Right lung (tissue), 5 donors: ENCODE results near the gene CCL14. TPM values are rescaled to one million over a fixed set of nuclear protein-coding genes. Genes with fewer than 3 reads are reported as not detected.
"Not testable (repeated sequence)": the region's sequence is repeated elsewhere in the genome, so short reads cannot be mapped to it uniquely, and the experiment has no call there.

Experiments used
- DNase-seq, 2 donors: peaks; one replicate each; pipeline ENCODE4 v3.0.0-alpha.2; 2013
- polyA plus RNA-seq, 5 donors: library from polyadenylated mRNA; unstranded; fragments of 120-200 nt; gene quantifications; one replicate each; pipeline versions ENCODE4 v1.2.1 to v1.2.3, GENCODE V29; 2013; ENCODE audit warnings: inconsistent platforms in 1 of 5, low replicate concordance in 1 of 5; ENCODE audit not compliant: insufficient read length in 5 of 5, insufficient read depth in 1 of 5

CCL14 gene
- polyA plus RNA-seq, 5 donors: 70.5 to 119 (median 83.9) TPM

DNA sequence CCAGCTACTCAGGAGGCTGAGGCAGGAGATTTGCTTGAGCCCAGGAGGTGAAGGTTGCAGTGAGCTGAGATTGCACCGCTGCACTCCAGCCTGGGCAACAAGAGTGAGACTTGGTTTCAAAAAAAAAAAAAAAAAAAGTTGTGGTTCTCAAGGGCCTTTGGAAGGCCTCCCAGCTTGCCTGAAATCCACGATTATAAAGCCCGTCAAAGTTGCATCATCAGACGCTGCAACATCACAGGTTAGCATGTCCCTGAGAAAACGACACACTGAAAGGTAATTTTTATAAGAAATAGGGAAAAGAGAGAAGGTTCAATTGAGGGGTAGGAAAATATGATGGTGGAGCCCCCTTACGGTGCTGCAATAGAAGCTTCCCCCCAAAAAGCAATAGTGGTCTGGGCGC lies 38.4 kb downstream of the CCL14 start:
- no peak for DNase-seq

DNA sequence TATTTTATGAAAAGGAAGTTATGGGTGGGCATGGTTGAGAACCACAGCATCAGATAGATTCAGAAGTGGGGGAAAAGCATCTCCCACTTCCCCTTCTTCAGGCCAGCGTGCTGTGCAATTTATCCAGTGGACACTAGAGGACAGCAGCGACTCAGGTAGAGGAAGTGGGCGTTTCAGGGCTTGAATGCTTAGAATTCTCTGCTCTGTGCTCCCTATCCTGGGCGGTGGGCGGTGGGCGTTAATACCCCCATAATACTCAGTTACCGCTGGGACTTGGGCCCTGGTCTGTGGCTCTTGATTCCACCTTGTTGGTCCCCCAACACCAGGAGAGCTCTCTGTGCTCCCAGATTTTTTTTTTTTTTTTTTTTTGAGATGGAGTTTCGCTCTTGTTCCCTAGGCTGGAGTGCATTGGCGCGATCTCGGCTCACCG lies 39.4 kb downstream of the CCL14 start:
- no peak for DNase-seq

DNA sequence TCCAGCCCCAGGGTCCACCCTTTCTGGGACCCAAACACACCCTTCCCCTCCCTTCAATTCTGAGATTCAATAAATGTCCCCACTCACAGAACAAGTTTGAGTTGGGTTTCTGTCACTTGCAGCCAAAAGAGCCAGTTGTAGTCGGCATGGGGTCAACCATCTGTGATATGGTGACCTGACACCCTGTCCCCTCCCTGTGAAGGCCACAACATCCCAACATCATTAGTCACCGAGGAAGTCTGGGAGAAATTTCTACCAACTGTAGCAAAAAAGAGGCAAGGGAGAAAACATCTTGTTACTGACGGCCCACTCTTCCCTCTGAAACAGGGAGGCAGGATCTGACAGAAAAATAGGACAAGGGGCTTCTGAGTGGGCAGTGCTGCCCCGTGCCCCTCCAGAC lies 42.4 kb downstream of the CCL14 start:
- no peak for DNase-seq

DNA sequence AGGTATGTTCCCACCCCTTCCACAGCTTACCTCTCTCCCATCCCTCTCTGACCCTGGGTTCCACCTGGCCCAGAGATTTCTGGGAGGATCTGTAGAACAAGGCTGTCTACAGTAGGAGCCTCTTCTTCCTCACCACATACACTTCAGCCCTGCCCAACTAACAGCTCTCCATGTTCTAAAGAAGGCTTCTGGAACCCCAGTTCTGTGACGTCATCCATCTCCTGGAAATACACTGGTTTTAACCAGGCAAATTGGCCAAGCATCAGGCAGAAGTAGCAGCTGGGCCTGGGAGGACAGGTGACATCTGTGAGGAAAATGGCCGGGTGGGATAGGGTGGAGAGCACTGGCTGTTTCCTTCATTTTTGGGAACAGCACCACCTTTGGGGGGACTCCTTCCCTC lies 43.0 kb downstream of the CCL14 start, which contains the start of gene LYZL6:
Gene LYZL6, minus strand, starts transcription at position 177 of the 400 bp plus-strand sequence. CDS start 4,357 bp downstream, outside the sequence.
- no peak for DNase-seq

DNA sequence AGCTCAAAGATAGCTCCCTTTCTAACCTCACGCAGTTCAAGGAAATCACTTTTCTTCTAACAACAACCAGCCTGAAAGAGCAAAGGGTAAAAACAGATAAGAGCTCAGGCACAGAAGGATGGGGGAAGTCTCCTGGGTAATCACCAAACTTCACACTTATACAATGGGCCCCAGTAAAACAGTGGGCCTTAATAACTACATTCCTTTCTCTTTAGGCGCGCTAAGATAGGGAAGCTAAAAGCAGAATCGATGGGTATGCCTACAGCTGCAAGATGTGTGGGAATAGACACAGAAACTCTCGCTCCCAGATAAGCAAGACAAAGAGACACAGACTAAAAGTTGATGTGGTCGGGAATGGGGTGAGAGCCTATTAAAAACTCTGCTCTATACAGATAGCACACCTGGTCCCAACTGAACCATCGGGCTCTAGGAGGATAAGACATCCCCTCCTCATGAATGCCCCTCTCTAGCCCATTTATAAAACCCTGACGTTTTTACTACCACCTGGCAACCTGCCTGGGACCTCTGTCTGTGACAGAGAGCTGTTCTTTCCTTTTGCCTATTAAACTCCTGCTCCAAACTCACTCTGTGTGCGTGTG lies 43.8 kb downstream of the CCL14 start:
- DNase-seq: no peak

DNA sequence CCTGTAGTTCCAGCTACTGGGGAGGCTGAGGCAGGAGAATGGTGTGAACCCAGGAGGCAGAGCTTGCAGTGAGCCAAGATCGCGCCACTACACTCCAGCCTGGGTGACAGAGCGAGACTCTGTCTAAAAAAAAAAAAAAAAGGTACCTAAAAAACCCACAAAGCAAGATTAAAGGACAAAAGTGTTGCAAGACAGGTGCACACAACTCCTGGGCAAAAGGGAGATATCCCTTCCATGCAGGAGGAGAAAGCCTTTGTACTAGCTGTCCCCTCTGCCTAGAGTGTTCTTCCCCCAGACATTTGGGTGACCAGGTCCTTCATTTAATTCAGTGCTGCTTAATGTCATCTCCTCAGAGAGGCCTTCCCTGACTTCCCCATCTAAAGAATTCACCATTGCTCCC lies 48.0 kb downstream of the CCL14 start:
- DNase-seq: not testable (repeated sequence)

DNA sequence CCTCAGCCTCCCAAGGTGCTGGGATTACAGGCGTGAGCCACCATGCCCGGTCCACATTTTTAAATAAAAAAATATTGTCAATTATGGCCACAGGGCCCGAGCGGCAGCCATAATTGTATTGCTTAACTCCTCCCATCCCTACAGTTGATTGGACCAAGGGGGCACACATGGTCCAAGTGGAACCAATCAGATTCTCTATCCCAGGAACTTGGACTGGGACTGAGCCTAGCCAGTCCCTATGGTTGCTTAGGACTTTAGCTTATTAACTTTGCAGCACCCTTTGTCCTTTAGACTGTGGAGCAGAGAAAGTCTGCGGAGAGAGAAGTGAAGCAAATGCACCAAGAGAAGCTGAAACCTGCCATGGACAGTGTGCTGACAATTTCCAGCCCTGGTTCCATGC lies 50.5 kb downstream of the CCL14 start:
- DNase-seq: no peak

DNA sequence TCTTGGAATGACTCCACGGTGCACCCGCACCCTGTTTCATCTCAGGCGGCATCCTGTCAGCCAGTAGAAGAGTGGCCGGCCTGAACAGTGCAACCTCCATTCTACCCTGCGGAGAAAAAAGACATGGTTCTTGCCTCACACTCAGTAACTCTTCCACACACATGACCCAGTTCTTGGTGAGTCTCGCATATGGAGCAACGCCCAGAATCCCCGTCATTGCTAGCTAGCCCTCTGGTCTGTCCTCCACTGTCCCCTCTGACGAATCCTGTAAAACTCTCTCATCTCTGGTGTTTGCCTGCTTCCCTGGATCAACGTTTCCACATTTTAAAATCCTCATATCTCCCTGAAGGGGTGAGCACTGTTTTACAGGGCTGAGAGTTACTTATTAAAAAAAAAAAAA lies 51.8 kb downstream of the CCL14 start:
- DNase-seq: no peak

Other genes with a start within 250 kb of the CCL14 start
- gene GAS2L2, start 233.5 kb downstream of the CCL14 start, polyA plus RNA-seq: 1 to 10 TPM in 3 of 5 donors, under 1 TPM in 2; 0.17 to 2.4 (median 1.1) TPM
- gene C17orf50, start 225.8 kb downstream of the CCL14 start, polyA plus RNA-seq: under 1 TPM in 3 of 5 donors, not detected in 2; 0.14 to 0.23 (median 0.21) TPM
- 10 to 100 TPM in 1 of 5 donors, 1 to 10 TPM in 4; 7.6 to 10.5 (median 8.8) TPM for gene MMP28, start 191.1 kb downstream of the CCL14 start, polyA plus RNA-seq
- gene TAF15, start 177.2 kb downstream of the CCL14 start, polyA plus RNA-seq: 100 to 1,000 TPM; 200 to 261 (median 239) TPM
- gene HEATR9, start 117.8 kb downstream of the CCL14 start, polyA plus RNA-seq: under 1 TPM; 0.08 to 0.28 (median 0.16) TPM
- 1 to 10 TPM; 2.7 to 4.4 (median 4.0) TPM for gene CCL5, start 106.4 kb downstream of the CCL14 start, polyA plus RNA-seq
- 1 to 10 TPM; 2.0 to 3.6 (median 2.5) TPM for gene RDM1, start 56.0 kb downstream of the CCL14 start, polyA plus RNA-seq
- not detected for gene LYZL6, start 43.0 kb downstream of the CCL14 start, polyA plus RNA-seq
- gene CCL16, start 5.2 kb downstream of the CCL14 start, polyA plus RNA-seq: 1 to 10 TPM in 1 of 5 donors, under 1 TPM in 4; 0.49 to 1.0 (median 0.84) TPM
- gene CCL15, start 14.8 kb upstream of the CCL14 start, polyA plus RNA-seq: under 1 TPM; 0.11 to 0.41 (median 0.25) TPM
- gene CCL23, start 31.2 kb upstream of the CCL14 start, polyA plus RNA-seq: under 1 TPM in 3 of 5 donors, not detected in 2; 0.48 to 0.65 (median 0.65) TPM
- under 1 TPM in 2 of 5 donors, not detected in 3; 0.22 to 0.25 TPM for gene CCL18, start 77.5 kb upstream of the CCL14 start, polyA plus RNA-seq
- 10 to 100 TPM in 2 of 5 donors, 1 to 10 TPM in 3; 2.4 to 12.1 (median 7.9) TPM for gene CCL3, start 103.4 kb upstream of the CCL14 start, polyA plus RNA-seq
- 1 to 10 TPM; 1.5 to 9.7 (median 6.0) TPM for gene CCL4, start 117.1 kb upstream of the CCL14 start, polyA plus RNA-seq
- gene TBC1D3B, start 189.9 kb upstream of the CCL14 start, polyA plus RNA-seq: 10 to 100 TPM; 11.0 to 23.4 (median 17.4) TPM
- 1 to 10 TPM in 3 of 5 donors, under 1 TPM in 2; 0.37 to 3.5 (median 1.5) TPM for gene CCL3L1, start 210.0 kb upstream of the CCL14 start, polyA plus RNA-seq
- gene CCL4L2, start 224.3 kb upstream of the CCL14 start, polyA plus RNA-seq: 1 to 10 TPM; 1.3 to 6.5 (median 2.8) TPM